Neuronal stem cell (in vitro differentiated cells): Measurements from ENCODE around the gene ANKRD44.

ENCODE experiments used
- DNase-seq: peaks from one replicate; pipeline ENCODE4 v3.0.0-alpha.2; 2013; ENCODE audit warnings: low spot score
- H2AFZ ChIP-seq: one replicate; pipeline ENCODE4 v1.6.1; 2013; ENCODE audit warnings: mild to moderate bottlenecking, low read length, inconsistent platforms
- H2AK5ac ChIP-seq: 2 replicates; pipeline ENCODE4 v1.6.1; 2013; ENCODE audit warnings: low read depth, mild to moderate bottlenecking, inconsistent platforms, low read length, moderate library complexity, mixed read lengths
- H2BK120ac ChIP-seq: 2 replicates; pipeline ENCODE4 v1.6.1; 2013; ENCODE audit warnings: low read depth, mild to moderate bottlenecking, inconsistent platforms, low read length, moderate library complexity, mixed read lengths
- H2BK12ac ChIP-seq: one replicate; pipeline ENCODE4 v1.6.1; 2013; ENCODE audit warnings: low read length, inconsistent platforms
- H2BK15ac ChIP-seq: 2 replicates; pipeline ENCODE4 v1.6.1; 2013; ENCODE audit warnings: mild to moderate bottlenecking, low read length, inconsistent platforms, mixed read lengths
- H2BK5ac ChIP-seq: one replicate; pipeline ENCODE4 v1.6.1; 2013; ENCODE audit warnings: inconsistent platforms, mild to moderate bottlenecking, low read length, moderate library complexity
- H3K14ac ChIP-seq: one replicate; pipeline ENCODE4 v1.6.1; 2013; ENCODE audit warnings: low read length, inconsistent platforms
- H3K18ac ChIP-seq: 2 replicates; pipeline ENCODE4 v1.6.1; 2013; ENCODE audit warnings: low read length, inconsistent platforms
- H3K23ac ChIP-seq: 2 replicates; pipeline ENCODE4 v1.6.1; 2013; ENCODE audit warnings: low read depth, mild to moderate bottlenecking, mixed read lengths, low read length, inconsistent platforms; ENCODE audit not compliant: poor library complexity
- H3K27ac ChIP-seq: replicated peaks from 3 replicates; pipeline ENCODE4 v1.5.1; 2013; ENCODE audit warnings: low read length, inconsistent platforms
- H3K27me3 ChIP-seq, 3 experiments: 2 replicates each; pipeline ENCODE4 v1.6.1; 2013; ENCODE audit warnings: low read length in 3 of 3, mild to moderate bottlenecking in 2 of 3, inconsistent platforms in 1 of 3, low read depth in 1 of 3, mixed read lengths in 1 of 3, moderate library complexity in 1 of 3; ENCODE audit not compliant: control insufficient read depth in 3 of 3, insufficient read depth in 3 of 3
- H3K36me3 ChIP-seq, 2 donors: replicated peaks in 1 of 2; 2 replicates each; pipeline ENCODE4 v1.6.1; 2013; ENCODE audit warnings: low read length in 2 of 2; ENCODE audit not compliant: control insufficient read depth in 2 of 2, insufficient read depth in 2 of 2
- H3K4ac ChIP-seq: 2 replicates; pipeline ENCODE4 v1.6.1; 2013; ENCODE audit warnings: inconsistent platforms, mild to moderate bottlenecking, low read length, moderate library complexity
- H3K4me1 ChIP-seq, 2 donors: 1 replicate in 1 of 2; 2 replicates in 1 of 2; pipeline ENCODE4 v1.6.1; 2013; ENCODE audit warnings: low read length in 2 of 2, low read depth in 1 of 2; ENCODE audit not compliant: control insufficient read depth in 2 of 2, insufficient read depth in 1 of 2
- H3K4me2 ChIP-seq: one replicate; pipeline ENCODE4 v1.6.1; 2013; ENCODE audit warnings: mild to moderate bottlenecking, low read length, inconsistent platforms; ENCODE audit not compliant: insufficient read depth, poor library complexity, severe bottlenecking
- H3K4me3 ChIP-seq, 2 donors: 2 replicates each; pipeline ENCODE4 v1.5.1; 2013; ENCODE audit warnings: low read length in 2 of 2, mild to moderate bottlenecking in 2 of 2, inconsistent platforms in 1 of 2, moderate library complexity in 1 of 2
- H3K79me1 ChIP-seq: one replicate; pipeline ENCODE4 v1.6.1; 2013; ENCODE audit warnings: low read depth, mild to moderate bottlenecking, inconsistent platforms, low read length, moderate library complexity
- H3K9ac ChIP-seq: one replicate; pipeline ENCODE4 v1.6.1; 2013; ENCODE audit warnings: mild to moderate bottlenecking, low read depth, low read length, inconsistent platforms; ENCODE audit not compliant: poor library complexity
- H3K9me3 ChIP-seq, 2 donors: replicated peaks in 1 of 2; 2 replicates each; pipeline versions ENCODE3 to v1.6.1; 2013; ENCODE audit warnings: low read length in 2 of 2, mild to moderate bottlenecking in 2 of 2, inconsistent platforms in 1 of 2, low read depth in 1 of 2, mixed read lengths in 1 of 2, moderate library complexity in 1 of 2; ENCODE audit not compliant: control insufficient read depth in 2 of 2, insufficient read depth in 1 of 2
- H4K8ac ChIP-seq: one replicate; pipeline ENCODE4 v1.6.1; 2013; ENCODE audit warnings: low read depth, mild to moderate bottlenecking, inconsistent platforms, low read length, moderate library complexity
- H4K91ac ChIP-seq: one replicate; pipeline ENCODE4 v1.6.1; 2013; ENCODE audit warnings: low read length, low read depth, mild to moderate bottlenecking, inconsistent platforms; ENCODE audit not compliant: poor library complexity
- WGBS, 2 donors: extraction: QIAGEN DNeasy Blood & Tissue Kit; methylation state at CpG; one replicate each; pipeline ENCODE4 v1.1.7; 2013; ENCODE audit warnings: missing lambda C conversion rate in 2 of 2, mixed read lengths in 1 of 2; ENCODE audit not compliant: insufficient read length in 2 of 2, insufficient replicate concordance in 1 of 2; ENCODE audit errors: extremely low coverage in 2 of 2; 5-methylcytosine and 5-hydroxymethylcytosine counted together

Gene ANKRD44

DNA sequence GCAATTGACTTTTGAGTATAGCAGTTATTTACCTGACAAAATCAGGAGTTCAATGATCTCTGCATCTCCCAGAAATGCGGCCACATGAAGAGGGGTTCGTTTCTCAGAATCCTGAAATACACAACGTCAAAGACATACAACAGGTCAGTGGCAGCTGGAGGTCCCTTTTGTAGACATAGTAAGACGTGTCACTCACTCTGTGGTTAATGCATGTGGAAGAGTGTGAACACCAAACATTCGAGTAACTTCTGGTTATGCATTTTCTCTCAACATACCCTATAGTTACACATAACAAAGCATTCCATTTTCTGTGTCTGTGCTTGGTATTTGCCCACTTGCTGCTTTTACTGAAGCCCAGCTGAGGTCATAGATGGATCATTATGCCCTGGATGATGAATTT, 163.6 kb downstream of the ANKRD44 start:
- Histone ChIP-seq H3K79me1 (no peaks in the 10 kb centered on the region), H3K27ac (no peak overlapping the region), H4K8ac (no peak overlapping the region), H3K27me3 (no peaks in the 10 kb centered on the region), H3K4me1 (peaks cover 3 to 15% of the 10 kb centered on the region in 2 donors), H2AK5ac (no peak overlapping the region), H3K14ac (no peak overlapping the region), H3K4ac (no peak overlapping the region), H2BK15ac (no peak overlapping the region), H3K36me3 (no peaks in the 10 kb centered on the region), H4K91ac (no peak overlapping the region), H3K4me2 (no peak overlapping the region), H3K9me3 (no peaks in the 10 kb centered on the region), H3K23ac (no peak overlapping the region), H2BK120ac (no peak overlapping the region), H2AFZ (no peak overlapping the region), H3K4me3 (no peak overlapping the region), H2BK5ac (no peak overlapping the region), H2BK12ac (no peak overlapping the region), H3K18ac (no peak overlapping the region), H3K9ac (no peak overlapping the region)
- no CpG with 5 or more reads among the region's 5 CpGs for WGBS, 2 donors
- DNase-seq: no peak

GRCh38 chr2:197145471-197146056, 165.0 kb downstream of the ANKRD44 start:
- Histone ChIP-seq H3K4me3 (no peak overlapping the region), H3K18ac (peak overlapping the region; percentile 29), H2BK120ac (no peak overlapping the region), H3K4ac (no peak overlapping the region), H2BK12ac (no peak overlapping the region), H3K4me2 (no peak overlapping the region), H3K27me3 (no peaks in the 10 kb centered on the region), H3K9ac (no peak overlapping the region), H4K8ac (no peak overlapping the region), H2BK15ac (no peak overlapping the region), H2AK5ac (no peak overlapping the region), H3K4me1 (peaks cover 3 to 20% of the 10 kb centered on the region in 2 donors), H3K79me1 (no peaks in the 10 kb centered on the region), H2AFZ (peak overlapping the region; percentile 65), H3K27ac (no peak overlapping the region), H2BK5ac (no peak overlapping the region), H3K14ac (no peak overlapping the region), H3K9me3 (no peaks in the 10 kb centered on the region), H3K36me3 (no peaks in the 10 kb centered on the region), H4K91ac (no peak overlapping the region), H3K23ac (no peak overlapping the region)
- WGBS, 2 donors: no CpG with 5 or more reads among the region's 4 CpGs
- DNase-seq: no peak

DNA sequence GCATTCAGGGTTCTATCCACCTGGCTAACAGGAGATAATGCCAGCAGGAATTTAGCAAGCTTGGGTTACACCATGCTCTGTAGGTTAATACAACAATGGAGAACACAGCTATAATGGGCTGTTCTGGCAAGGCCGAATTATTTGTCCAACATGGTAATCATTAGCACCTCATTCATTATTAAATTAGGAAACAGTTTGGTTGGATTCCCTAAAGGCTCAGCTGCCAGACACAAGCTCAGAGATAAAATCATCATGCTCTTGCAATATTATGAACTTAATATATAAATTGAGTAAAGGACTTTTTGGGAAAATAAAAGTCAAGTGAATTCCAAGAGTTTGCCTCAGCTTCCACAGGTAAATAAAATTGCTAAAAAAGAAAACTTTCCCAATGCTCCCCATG, 166.4 kb downstream of the ANKRD44 start:
- no peak for DNase-seq

GRCh38 chr2:197141702-197142473, 168.7 kb downstream of the ANKRD44 start:
- no peak overlapping the region for H2BK15ac ChIP-seq
- no peaks in the 10 kb centered on the region for H3K9me3 ChIP-seq
- H2AK5ac ChIP-seq: no peak overlapping the region
- no peak overlapping the region for H2BK120ac ChIP-seq
- no peak overlapping the region for H3K27ac ChIP-seq
- peaks cover 5 to 17% of the 10 kb centered on the region in 2 donors for H3K4me1 ChIP-seq
- H2AFZ ChIP-seq: peak overlapping the region; percentile 64
- H3K27me3 ChIP-seq: no peaks in the 10 kb centered on the region
- H3K4me3 ChIP-seq: no peak overlapping the region
- no peak overlapping the region for H3K18ac ChIP-seq
- DNase-seq: no peak
- no peak overlapping the region for H4K91ac ChIP-seq
- H3K36me3 ChIP-seq: no peaks in the 10 kb centered on the region
- no peak overlapping the region for H4K8ac ChIP-seq
- no peak overlapping the region for H3K9ac ChIP-seq
- H3K4me2 ChIP-seq: no peak overlapping the region
- no peak overlapping the region for H2BK12ac ChIP-seq
- no peak overlapping the region for H3K23ac ChIP-seq
- no peak overlapping the region for H2BK5ac ChIP-seq
- WGBS, 2 donors: no CpG with 5 or more reads among the region's 2 CpGs
- H3K14ac ChIP-seq: no peak overlapping the region
- no peak overlapping the region for H3K4ac ChIP-seq
- H3K79me1 ChIP-seq: no peaks in the 10 kb centered on the region

More for the DNA sequence above, 166.4 kb downstream of the ANKRD44 start:
- Histone ChIP-seq H2BK12ac (no peak overlapping the region), H3K4me1 (peaks cover 3 to 20% of the 10 kb centered on the region in 2 donors), H4K8ac (no peak overlapping the region), H3K14ac (no peak overlapping the region), H3K4me2 (no peak overlapping the region), H3K36me3 (no peaks in the 10 kb centered on the region), H2AFZ (no peak overlapping the region), H3K9ac (no peak overlapping the region), H3K18ac (no peak overlapping the region), H3K23ac (no peak overlapping the region), H3K27me3 (no peaks in the 10 kb centered on the region), H3K27ac (no peak overlapping the region), H3K4ac (no peak overlapping the region), H3K79me1 (no peaks in the 10 kb centered on the region), H2BK5ac (no peak overlapping the region), H3K4me3 (no peak overlapping the region), H2BK15ac (no peak overlapping the region), H4K91ac (no peak overlapping the region), H2AK5ac (no peak overlapping the region), H2BK120ac (no peak overlapping the region), H3K9me3 (no peaks in the 10 kb centered on the region)
- WGBS, 2 donors: no CpG with 5 or more reads among the region's 1 CpG
